Astrocyte (in vitro differentiated cells and primary cell): ENCODE data around the gene WDR54.

Experiments used
- EZH2 ChIP-seq: IDR thresholded peaks from 2 replicates; pipeline ENCODE4 v1.6.1; 2012; ENCODE audit warnings: mild to moderate bottlenecking, low read length, inconsistent platforms; ENCODE audit not compliant: insufficient read depth
- TF ChIP-seq, protein P1 (sequence below): IDR thresholded peaks from 2 replicates; pipeline ENCODE4 v1.5.1; 2011; ENCODE audit warnings: low read depth, mild to moderate bottlenecking, inconsistent platforms, low read length, moderate library complexity; ENCODE audit not compliant: insufficient read depth

- TF ChIP-seq, protein P1, sequence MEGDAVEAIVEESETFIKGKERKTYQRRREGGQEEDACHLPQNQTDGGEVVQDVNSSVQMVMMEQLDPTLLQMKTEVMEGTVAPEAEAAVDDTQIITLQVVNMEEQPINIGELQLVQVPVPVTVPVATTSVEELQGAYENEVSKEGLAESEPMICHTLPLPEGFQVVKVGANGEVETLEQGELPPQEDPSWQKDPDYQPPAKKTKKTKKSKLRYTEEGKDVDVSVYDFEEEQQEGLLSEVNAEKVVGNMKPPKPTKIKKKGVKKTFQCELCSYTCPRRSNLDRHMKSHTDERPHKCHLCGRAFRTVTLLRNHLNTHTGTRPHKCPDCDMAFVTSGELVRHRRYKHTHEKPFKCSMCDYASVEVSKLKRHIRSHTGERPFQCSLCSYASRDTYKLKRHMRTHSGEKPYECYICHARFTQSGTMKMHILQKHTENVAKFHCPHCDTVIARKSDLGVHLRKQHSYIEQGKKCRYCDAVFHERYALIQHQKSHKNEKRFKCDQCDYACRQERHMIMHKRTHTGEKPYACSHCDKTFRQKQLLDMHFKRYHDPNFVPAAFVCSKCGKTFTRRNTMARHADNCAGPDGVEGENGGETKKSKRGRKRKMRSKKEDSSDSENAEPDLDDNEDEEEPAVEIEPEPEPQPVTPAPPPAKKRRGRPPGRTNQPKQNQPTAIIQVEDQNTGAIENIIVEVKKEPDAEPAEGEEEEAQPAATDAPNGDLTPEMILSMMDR, result no peak
- no peak for TF ChIP-seq EZH2
Observed at GRCh38 chr2:74430502-74430901, 9.0 kb downstream of the WDR54 start.
